OCI-LY1 (cell line): ENCODE data around the gene UQCR10.

Source experiments
- H2AFZ ChIP-seq: fragments of 200-600 bp; sonication (generic), shearing (Covaris generic); 2 replicates; pipeline ENCODE4 v1.6.0; 2014; ENCODE audit warnings: antibody characterized with exemption, mild to moderate bottlenecking, low read length
- H3F3A ChIP-seq: fragments of 200-600 bp; sonication (generic), shearing (Covaris generic); 2 replicates; pipeline ENCODE4 v1.6.0; 2014; ENCODE audit warnings: mild to moderate bottlenecking, antibody characterized with exemption, low read length, moderate library complexity; ENCODE audit not compliant: insufficient read depth
- H3K27ac ChIP-seq: fragments of 200-600 bp; sonication (generic); 2 replicates; pipeline ENCODE4 v1.5.1; 2014; ENCODE audit warnings: low read length, mixed run types, mild to moderate bottlenecking, low read depth; ENCODE audit not compliant: poor library complexity, severe bottlenecking
- H3K27me3 ChIP-seq: fragments of 200-600 bp; sonication (generic); 2 replicates; pipeline ENCODE4 v1.6.0; 2014; ENCODE audit warnings: antibody characterized with exemption, mild to moderate bottlenecking, low read length, moderate library complexity; ENCODE audit not compliant: insufficient read depth
- H3K36me3 ChIP-seq: fragments of 200-600 bp; sonication (generic); 2 replicates; pipeline ENCODE4 v1.6.1; 2014; ENCODE audit warnings: mild to moderate bottlenecking, antibody characterized with exemption, low read length, moderate library complexity, mixed read lengths; ENCODE audit not compliant: insufficient read depth
- H3K4me1 ChIP-seq: fragments of 200-600 bp; sonication (generic); 2 replicates; pipeline ENCODE4 v1.5.1; 2014; ENCODE audit warnings: mild to moderate bottlenecking, low read length, moderate library complexity; ENCODE audit not compliant: insufficient read depth, severe bottlenecking
- H3K4me2 ChIP-seq: fragments of 200-600 bp; sonication (generic), shearing (Covaris generic); 2 replicates; pipeline ENCODE4 v1.6.1; 2014; ENCODE audit warnings: low read length
- H3K4me3 ChIP-seq: fragments of 200-600 bp; sonication (generic); 2 replicates; pipeline ENCODE4 v1.5.1; 2014; ENCODE audit warnings: low read length, low read depth, mild to moderate bottlenecking, mixed read lengths; ENCODE audit not compliant: poor library complexity, severe bottlenecking
- H3K79me2 ChIP-seq: fragments of 200-600 bp; shearing (Covaris generic); 2 replicates; pipeline ENCODE4 v1.6.1; 2016; ENCODE audit warnings: mixed run types, low read length, mixed read lengths; ENCODE audit not compliant: insufficient read depth
- H3K9ac ChIP-seq: fragments of 200-600 bp; sonication (generic), shearing (Covaris generic); 2 replicates; pipeline ENCODE4 v1.6.1; 2014; ENCODE audit warnings: mild to moderate bottlenecking, low read length, mixed read lengths
- H3K9me2 ChIP-seq: fragments of 200-600 bp; sonication (generic), shearing (Covaris generic); 2 replicates; pipeline ENCODE4 v1.6.1; 2014; ENCODE audit warnings: low read depth, mild to moderate bottlenecking, low read length, mixed read lengths
- H3K9me3 ChIP-seq: fragments of 200-600 bp; shearing (Covaris generic); 2 replicates; pipeline ENCODE4 v1.6.1; 2014; ENCODE audit warnings: low read length, mixed read lengths
- H4K20me1 ChIP-seq: fragments of 200-600 bp; sonication (generic), shearing (Covaris generic); 2 replicates; pipeline ENCODE4 v1.6.0; 2016; ENCODE audit warnings: mild to moderate bottlenecking, low read length; ENCODE audit not compliant: insufficient read depth
- EZH2 ChIP-seq: fragments of 200-600 bp; sonication (generic), shearing (Covaris generic); IDR thresholded peaks from 2 replicates; pipeline ENCODE4 v1.8.0; 2017; ENCODE audit warnings: borderline replicate concordance, mixed run types, mild to moderate bottlenecking, antibody characterized with exemption, low read length, moderate library complexity, mixed read lengths
- TF ChIP-seq, protein P1 (sequence below): fragments of 200-600 bp; sonication (generic), shearing (Covaris generic); IDR thresholded peaks from 2 replicates; pipeline ENCODE4 v1.5.1; 2017; ENCODE audit warnings: mild to moderate bottlenecking, antibody characterized with exemption, low read length, moderate library complexity, mixed read lengths

Gene UQCR10

GRCh38 chr22:29816539-29816938 lies 49.4 kb downstream of the UQCR10 start:
- TF ChIP-seq, protein P1, sequence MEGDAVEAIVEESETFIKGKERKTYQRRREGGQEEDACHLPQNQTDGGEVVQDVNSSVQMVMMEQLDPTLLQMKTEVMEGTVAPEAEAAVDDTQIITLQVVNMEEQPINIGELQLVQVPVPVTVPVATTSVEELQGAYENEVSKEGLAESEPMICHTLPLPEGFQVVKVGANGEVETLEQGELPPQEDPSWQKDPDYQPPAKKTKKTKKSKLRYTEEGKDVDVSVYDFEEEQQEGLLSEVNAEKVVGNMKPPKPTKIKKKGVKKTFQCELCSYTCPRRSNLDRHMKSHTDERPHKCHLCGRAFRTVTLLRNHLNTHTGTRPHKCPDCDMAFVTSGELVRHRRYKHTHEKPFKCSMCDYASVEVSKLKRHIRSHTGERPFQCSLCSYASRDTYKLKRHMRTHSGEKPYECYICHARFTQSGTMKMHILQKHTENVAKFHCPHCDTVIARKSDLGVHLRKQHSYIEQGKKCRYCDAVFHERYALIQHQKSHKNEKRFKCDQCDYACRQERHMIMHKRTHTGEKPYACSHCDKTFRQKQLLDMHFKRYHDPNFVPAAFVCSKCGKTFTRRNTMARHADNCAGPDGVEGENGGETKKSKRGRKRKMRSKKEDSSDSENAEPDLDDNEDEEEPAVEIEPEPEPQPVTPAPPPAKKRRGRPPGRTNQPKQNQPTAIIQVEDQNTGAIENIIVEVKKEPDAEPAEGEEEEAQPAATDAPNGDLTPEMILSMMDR, result no peak
- TF ChIP-seq EZH2, result no peak
- Histone ChIP-seq H3F3A (no peaks in the 10 kb centered on the region), H3K4me2 (no peak overlapping the region), H2AFZ (no peak overlapping the region), H3K9ac (no peak overlapping the region), H3K27ac (no peak overlapping the region), H3K36me3 (peaks cover 89% of the 10 kb centered on the region), H3K79me2 (no peaks in the 10 kb centered on the region), H3K9me3 (no peaks in the 10 kb centered on the region), H3K9me2 (no peaks in the 10 kb centered on the region), H4K20me1 (no peaks in the 10 kb centered on the region), H3K27me3 (no peaks in the 10 kb centered on the region), H3K4me3 (no peak overlapping the region), H3K4me1 (no peaks in the 10 kb centered on the region)

DNA sequence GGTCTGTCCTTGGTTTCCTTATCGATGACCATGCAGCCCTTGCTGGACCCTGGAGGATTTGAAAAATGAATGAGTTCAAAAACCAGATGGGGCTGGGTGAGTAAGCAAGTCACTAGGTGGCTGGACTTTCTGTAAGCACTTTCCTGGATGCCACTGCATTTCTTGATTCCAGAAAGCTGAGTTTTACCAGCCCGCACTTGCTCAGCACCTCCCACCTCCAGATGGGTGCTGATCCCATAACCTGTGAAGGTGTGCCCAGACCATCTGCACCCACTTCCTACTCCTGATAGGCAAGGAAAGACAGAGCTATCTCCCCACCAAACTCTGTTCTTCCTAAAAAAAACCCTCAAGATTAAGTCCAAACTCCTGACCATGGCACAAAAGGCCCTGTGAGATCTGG lies 49.8 kb downstream of the UQCR10 start:
- no peak overlapping the region for H2AFZ ChIP-seq
- no peaks in the 10 kb centered on the region for H4K20me1 ChIP-seq
- H3K79me2 ChIP-seq, result no peaks in the 10 kb centered on the region
- H3F3A ChIP-seq, result no peaks in the 10 kb centered on the region
- TF ChIP-seq, protein P1, result no peak
- no peak for TF ChIP-seq EZH2
- no peak overlapping the region for H3K9ac ChIP-seq
- no peak overlapping the region for H3K27ac ChIP-seq
- no peaks in the 10 kb centered on the region for H3K9me3 ChIP-seq
- H3K9me2 ChIP-seq, result no peaks in the 10 kb centered on the region
- no peak overlapping the region for H3K4me3 ChIP-seq
- H3K36me3 ChIP-seq, result peaks cover 89% of the 10 kb centered on the region
- no peaks in the 10 kb centered on the region for H3K4me1 ChIP-seq
- H3K27me3 ChIP-seq, result no peaks in the 10 kb centered on the region
- no peak overlapping the region for H3K4me2 ChIP-seq

GRCh38 chr22:29817724-29818123 lies 50.6 kb downstream of the UQCR10 start:
- no peak for TF ChIP-seq EZH2
- TF ChIP-seq, protein P1, result no peak
- no peak overlapping the region for H3K4me2 ChIP-seq

More at GRCh38 chr22:29817724-29818123, 50.6 kb downstream of the UQCR10 start:
- H3K27ac ChIP-seq, result no peak overlapping the region
- no peaks in the 10 kb centered on the region for H3K27me3 ChIP-seq
- no peak overlapping the region for H3K9ac ChIP-seq
- no peaks in the 10 kb centered on the region for H3K9me3 ChIP-seq
- no peaks in the 10 kb centered on the region for H4K20me1 ChIP-seq
- H3F3A ChIP-seq, result no peaks in the 10 kb centered on the region
- H3K9me2 ChIP-seq, result no peaks in the 10 kb centered on the region
- H2AFZ ChIP-seq, result no peak overlapping the region
- peaks cover 89% of the 10 kb centered on the region for H3K36me3 ChIP-seq
- no peaks in the 10 kb centered on the region for H3K4me1 ChIP-seq
- no peak overlapping the region for H3K4me3 ChIP-seq
- H3K79me2 ChIP-seq, result no peaks in the 10 kb centered on the region
